HEK293T (cell line): ENCODE results near the gene PROM2.

ENCODE experiments used
- ARNT ChIP-seq: fragments of 450-650 bp; IDR thresholded peaks from 2 replicates; pipeline ENCODE4 v1.6.1; 2017; ENCODE audit warnings: mild to moderate bottlenecking
- BHLHE40 ChIP-seq: fragments of 450-650 bp; IDR thresholded peaks from 2 replicates; pipeline ENCODE4 v1.6.1; 2016; ENCODE audit warnings: mild to moderate bottlenecking, moderate library complexity, borderline replicate concordance
- CTBP1 ChIP-seq: fragments of 450-650 bp; IDR thresholded peaks from 2 replicates; pipeline ENCODE4 v1.6.1; 2016; ENCODE audit warnings: borderline replicate concordance
- ELF4 ChIP-seq: fragments of 450-650 bp; IDR thresholded peaks from 2 replicates; pipeline ENCODE4 v1.6.1; 2017; ENCODE audit warnings: antibody characterized with exemption
- FOXA1 ChIP-seq: fragments of 450-650 bp; IDR thresholded peaks from 2 replicates; pipeline ENCODE4 v1.6.1; 2016; ENCODE audit warnings: mild to moderate bottlenecking
- FOXK2 ChIP-seq: fragments of 450-650 bp; IDR thresholded peaks from 2 replicates; pipeline ENCODE4 v1.6.1; 2016; ENCODE audit warnings: mild to moderate bottlenecking
- FOXM1 ChIP-seq: fragments of 450-650 bp; IDR thresholded peaks from 2 replicates; pipeline ENCODE4 v1.6.1; 2017; ENCODE audit warnings: mild to moderate bottlenecking, borderline replicate concordance
- LEF1 ChIP-seq: fragments of 450-650 bp; IDR thresholded peaks from 2 replicates; pipeline ENCODE4 v1.6.1; 2017; ENCODE audit warnings: mild to moderate bottlenecking, borderline replicate concordance

- TF ChIP-seq LEF1 (no peak), FOXA1 (no peak), FOXK2 (no peak), CTBP1 (no peak), FOXM1 (no peak), ARNT (no peak), BHLHE40 (no peak), ELF4 (no peak)
Observed at GRCh38 chr2:95287806-95288205, 13.6 kb downstream of the PROM2 start.
